ENCODE results near the gene GRID1.

The GRID1 gene

DNA sequence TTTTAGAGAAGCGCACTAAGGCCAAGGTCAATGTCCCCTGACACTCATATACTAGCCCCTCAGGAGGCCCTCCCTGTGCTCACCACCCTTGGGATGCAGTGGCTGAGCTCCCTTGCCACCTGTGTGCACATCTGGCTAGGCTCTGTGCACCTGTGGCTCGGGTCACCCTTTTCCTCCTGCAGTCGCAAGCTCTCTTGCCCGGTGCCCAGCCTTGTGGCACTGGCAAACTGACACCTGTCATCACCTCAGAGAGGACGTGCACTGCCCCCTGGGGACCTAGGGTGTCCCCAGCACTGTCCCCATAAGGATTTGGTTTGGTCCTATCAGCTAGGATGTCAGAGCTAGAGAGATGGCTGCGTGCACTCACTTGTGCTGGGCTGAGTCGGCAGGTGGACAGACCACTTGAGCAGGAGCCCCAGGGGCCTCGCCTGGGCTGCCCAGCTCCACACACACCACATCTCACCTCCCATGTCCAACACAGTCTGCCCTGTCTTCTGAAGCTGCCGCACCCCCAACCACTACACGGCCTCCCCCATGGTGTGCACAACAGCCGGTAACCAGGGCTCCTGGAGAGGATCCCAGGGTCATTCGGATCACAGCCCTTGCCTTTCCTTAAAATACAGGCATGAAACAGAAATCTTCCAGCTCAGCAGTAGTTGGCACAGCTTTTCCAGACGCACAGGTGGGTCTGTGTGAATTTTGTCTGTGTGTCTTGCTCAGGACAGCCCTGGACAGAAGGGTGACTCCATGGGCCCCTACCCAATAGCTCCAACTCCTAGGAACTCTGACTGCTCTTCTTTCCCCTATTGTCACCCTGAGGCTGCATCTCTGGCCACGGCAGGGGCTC, 111.0 kb downstream of the GRID1 start:
- Histone ChIP-seq H2AK5ac (ENCODE audit: low read length) (no peak overlapping the region), H3K56ac (ENCODE audit: low read length) (no peak overlapping the region), H3K18ac (ENCODE audit: low read length) (no peak overlapping the region), H3K4me2 (ENCODE audit: low read length) (no peak overlapping the region), H3K79me2 (ENCODE audit: control insufficient read depth, insufficient read depth, low read length) (no peaks in the 10 kb centered on the region), H4K5ac (ENCODE audit: low read length) (no peak overlapping the region), H3K4ac (ENCODE audit: low read depth, low read length) (no peak overlapping the region), H3K27ac (ENCODE audit: low read depth, low read length) (no peak overlapping the region), H2BK120ac (ENCODE audit: low read depth, low read length) (no peak overlapping the region), H3K23ac (ENCODE audit: low read length) (no peak overlapping the region), H2BK15ac (replicated peaks; ENCODE audit: low read depth) (no peak overlapping the region), H3K27me3 (ENCODE audit: insufficient read depth, low read length, poor library complexity) (no peaks in the 10 kb centered on the region), H2BK5ac (ENCODE audit: low read length) (no peak overlapping the region), H3K36me3 (ENCODE audit: control insufficient read depth, insufficient read depth, low read length) (no peaks in the 10 kb centered on the region), H3K79me1 (ENCODE audit: low read length) (no peaks in the 10 kb centered on the region), H3K4me1 (ENCODE audit: control insufficient read depth, low read depth, low read length) (peaks cover 5% of the 10 kb centered on the region), H3K9ac (ENCODE audit: low read length) (no peak overlapping the region), H3K4me3 (ENCODE audit: low read length) (no peak overlapping the region), H4K8ac (ENCODE audit: low read depth, low read length) (no peak overlapping the region)
- WGBS (ENCODE audit: extremely low coverage, insufficient coverage, low lambda C conversion rate), result no CpG with 5 or more reads among the region's 14 CpGs
- DNase-seq, result no peak

GRCh38 chr10:86254526-86255174, 111.9 kb downstream of the GRID1 start:
- peak; percentile 17 for DNase-seq
- no CpG with 5 or more reads among the region's 6 CpGs for WGBS (ENCODE audit: extremely low coverage, insufficient coverage, low lambda C conversion rate)
- no peak overlapping the region for H3K9ac ChIP-seq (ENCODE audit: low read length)
- no peak overlapping the region for H3K27ac ChIP-seq (ENCODE audit: low read depth, low read length)
- H3K4me1 ChIP-seq (ENCODE audit: control insufficient read depth, low read depth, low read length), result peaks cover 5% of the 10 kb centered on the region
- H3K27me3 ChIP-seq (ENCODE audit: insufficient read depth, low read length, poor library complexity), result no peaks in the 10 kb centered on the region
- H2BK15ac ChIP-seq (replicated peaks; ENCODE audit: low read depth), result no peak overlapping the region
- H3K4ac ChIP-seq (ENCODE audit: low read depth, low read length), result no peak overlapping the region
- H3K18ac ChIP-seq (ENCODE audit: low read length), result no peak overlapping the region
- H3K36me3 ChIP-seq (ENCODE audit: control insufficient read depth, insufficient read depth, low read length), result no peaks in the 10 kb centered on the region
- H4K8ac ChIP-seq (ENCODE audit: low read depth, low read length), result no peak overlapping the region
- H4K5ac ChIP-seq (ENCODE audit: low read length), result no peak overlapping the region
- no peak overlapping the region for H3K4me3 ChIP-seq (ENCODE audit: low read length)
- no peaks in the 10 kb centered on the region for H3K79me2 ChIP-seq (ENCODE audit: control insufficient read depth, insufficient read depth, low read length)
- no peak overlapping the region for H3K56ac ChIP-seq (ENCODE audit: low read length)
- H2BK120ac ChIP-seq (ENCODE audit: low read depth, low read length), result no peak overlapping the region
- H3K79me1 ChIP-seq (ENCODE audit: low read length), result no peaks in the 10 kb centered on the region
- H3K23ac ChIP-seq (ENCODE audit: low read length), result no peak overlapping the region
- no peak overlapping the region for H2BK5ac ChIP-seq (ENCODE audit: low read length)
- H3K4me2 ChIP-seq (ENCODE audit: low read length), result no peak overlapping the region
- no peak overlapping the region for H2AK5ac ChIP-seq (ENCODE audit: low read length)

GRCh38 chr10:86254081-86254480, 112.5 kb downstream of the GRID1 start:
- Histone ChIP-seq H3K56ac (ENCODE audit: low read length) (no peak overlapping the region), H3K27ac (ENCODE audit: low read depth, low read length) (no peak overlapping the region), H3K4me1 (ENCODE audit: control insufficient read depth, low read depth, low read length) (peaks cover 5% of the 10 kb centered on the region), H2BK120ac (ENCODE audit: low read depth, low read length) (no peak overlapping the region), H3K27me3 (ENCODE audit: insufficient read depth, low read length, poor library complexity) (no peaks in the 10 kb centered on the region), H3K23ac (ENCODE audit: low read length) (no peak overlapping the region), H2BK5ac (ENCODE audit: low read length) (no peak overlapping the region), H3K4me2 (ENCODE audit: low read length) (no peak overlapping the region), H4K8ac (ENCODE audit: low read depth, low read length) (no peak overlapping the region), H4K5ac (ENCODE audit: low read length) (no peak overlapping the region), H2AK5ac (ENCODE audit: low read length) (no peak overlapping the region), H3K18ac (ENCODE audit: low read length) (no peak overlapping the region), H3K4me3 (ENCODE audit: low read length) (no peak overlapping the region), H3K79me1 (ENCODE audit: low read length) (no peaks in the 10 kb centered on the region), H3K79me2 (ENCODE audit: control insufficient read depth, insufficient read depth, low read length) (no peaks in the 10 kb centered on the region), H2BK15ac (replicated peaks; ENCODE audit: low read depth) (no peak overlapping the region), H3K36me3 (ENCODE audit: control insufficient read depth, insufficient read depth, low read length) (no peaks in the 10 kb centered on the region), H3K4ac (ENCODE audit: low read depth, low read length) (no peak overlapping the region), H3K9ac (ENCODE audit: low read length) (no peak overlapping the region)
- DNase-seq, result no peak

GRCh38 chr10:86253091-86254072, 113.2 kb downstream of the GRID1 start:
- no CpG with 5 or more reads among the region's 14 CpGs for WGBS (ENCODE audit: extremely low coverage, insufficient coverage, low lambda C conversion rate)
- Histone ChIP-seq H3K4me3 (ENCODE audit: low read length) (no peak overlapping the region), H3K27me3 (ENCODE audit: insufficient read depth, low read length, poor library complexity) (no peaks in the 10 kb centered on the region), H3K4me1 (ENCODE audit: control insufficient read depth, low read depth, low read length) (peaks cover 5% of the 10 kb centered on the region), H2AK5ac (ENCODE audit: low read length) (no peak overlapping the region), H3K4ac (ENCODE audit: low read depth, low read length) (no peak overlapping the region), H4K8ac (ENCODE audit: low read depth, low read length) (no peak overlapping the region), H3K4me2 (ENCODE audit: low read length) (no peak overlapping the region), H4K5ac (ENCODE audit: low read length) (no peak overlapping the region), H2BK5ac (ENCODE audit: low read length) (no peak overlapping the region), H3K79me2 (ENCODE audit: control insufficient read depth, insufficient read depth, low read length) (no peaks in the 10 kb centered on the region), H3K23ac (ENCODE audit: low read length) (no peak overlapping the region), H3K36me3 (ENCODE audit: control insufficient read depth, insufficient read depth, low read length) (no peaks in the 10 kb centered on the region), H3K9ac (ENCODE audit: low read length) (no peak overlapping the region), H3K79me1 (ENCODE audit: low read length) (no peaks in the 10 kb centered on the region), H2BK15ac (replicated peaks; ENCODE audit: low read depth) (no peak overlapping the region), H3K27ac (ENCODE audit: low read depth, low read length) (no peak overlapping the region), H3K56ac (ENCODE audit: low read length) (no peak overlapping the region), H3K18ac (ENCODE audit: low read length) (no peak overlapping the region), H2BK120ac (ENCODE audit: low read depth, low read length) (no peak overlapping the region)
- DNase-seq, result peak; percentile 68

DNA sequence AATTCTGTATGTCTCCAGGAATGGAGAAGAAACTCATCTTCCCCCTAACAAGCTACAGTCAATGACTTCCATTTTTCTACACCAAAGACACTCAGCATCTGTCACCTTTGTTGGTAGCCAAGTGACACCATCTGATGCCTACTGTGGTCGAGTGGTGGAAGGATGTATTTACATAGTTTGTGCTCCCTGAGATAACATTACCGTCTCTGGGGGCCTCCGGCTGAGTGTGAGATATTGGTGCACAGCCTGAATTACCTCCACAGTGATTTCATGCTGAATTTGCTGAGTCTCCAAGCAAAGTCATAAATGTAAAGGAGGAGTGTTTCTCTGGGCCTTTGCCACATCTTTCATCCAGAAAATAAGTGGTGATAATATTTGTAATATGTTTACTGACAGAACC, 114.0 kb downstream of the GRID1 start:
- H3K56ac ChIP-seq (ENCODE audit: low read length), result no peak overlapping the region
- no peaks in the 10 kb centered on the region for H3K27me3 ChIP-seq (ENCODE audit: insufficient read depth, low read length, poor library complexity)
- H3K79me2 ChIP-seq (ENCODE audit: control insufficient read depth, insufficient read depth, low read length), result no peaks in the 10 kb centered on the region
- H2AK5ac ChIP-seq (ENCODE audit: low read length), result no peak overlapping the region
- no peak overlapping the region for H3K4ac ChIP-seq (ENCODE audit: low read depth, low read length)
- no peak overlapping the region for H3K23ac ChIP-seq (ENCODE audit: low read length)
- H3K79me1 ChIP-seq (ENCODE audit: low read length), result no peaks in the 10 kb centered on the region
- H3K4me1 ChIP-seq (ENCODE audit: control insufficient read depth, low read depth, low read length), result peaks cover 5% of the 10 kb centered on the region
- H3K18ac ChIP-seq (ENCODE audit: low read length), result no peak overlapping the region
- H2BK15ac ChIP-seq (replicated peaks; ENCODE audit: low read depth), result no peak overlapping the region
- no peak overlapping the region for H3K4me2 ChIP-seq (ENCODE audit: low read length)
- H2BK5ac ChIP-seq (ENCODE audit: low read length), result no peak overlapping the region
- DNase-seq, result peak; percentile 32
- H3K4me3 ChIP-seq (ENCODE audit: low read length), result no peak overlapping the region
- no peak overlapping the region for H2BK120ac ChIP-seq (ENCODE audit: low read depth, low read length)
- H3K9ac ChIP-seq (ENCODE audit: low read length), result no peak overlapping the region
- no peak overlapping the region for H4K5ac ChIP-seq (ENCODE audit: low read length)
- H3K36me3 ChIP-seq (ENCODE audit: control insufficient read depth, insufficient read depth, low read length), result no peaks in the 10 kb centered on the region
- H4K8ac ChIP-seq (ENCODE audit: low read depth, low read length), result no peak overlapping the region
- WGBS (ENCODE audit: extremely low coverage, insufficient coverage, low lambda C conversion rate), result no CpG with 5 or more reads among the region's 3 CpGs
- H3K27ac ChIP-seq (ENCODE audit: low read depth, low read length), result no peak overlapping the region
